HG03066 (cell line): Measurements from ENCODE around the gene NDST1.

Experiments used
- ATAC-seq: cut with Tn5 transposase; IDR thresholded peaks from one replicate; pipeline ENCODE4 v1.9.1; 2021; ENCODE audit warnings: low read depth; ENCODE audit not compliant: unreplicated experiment

Gene NDST1

DNA sequence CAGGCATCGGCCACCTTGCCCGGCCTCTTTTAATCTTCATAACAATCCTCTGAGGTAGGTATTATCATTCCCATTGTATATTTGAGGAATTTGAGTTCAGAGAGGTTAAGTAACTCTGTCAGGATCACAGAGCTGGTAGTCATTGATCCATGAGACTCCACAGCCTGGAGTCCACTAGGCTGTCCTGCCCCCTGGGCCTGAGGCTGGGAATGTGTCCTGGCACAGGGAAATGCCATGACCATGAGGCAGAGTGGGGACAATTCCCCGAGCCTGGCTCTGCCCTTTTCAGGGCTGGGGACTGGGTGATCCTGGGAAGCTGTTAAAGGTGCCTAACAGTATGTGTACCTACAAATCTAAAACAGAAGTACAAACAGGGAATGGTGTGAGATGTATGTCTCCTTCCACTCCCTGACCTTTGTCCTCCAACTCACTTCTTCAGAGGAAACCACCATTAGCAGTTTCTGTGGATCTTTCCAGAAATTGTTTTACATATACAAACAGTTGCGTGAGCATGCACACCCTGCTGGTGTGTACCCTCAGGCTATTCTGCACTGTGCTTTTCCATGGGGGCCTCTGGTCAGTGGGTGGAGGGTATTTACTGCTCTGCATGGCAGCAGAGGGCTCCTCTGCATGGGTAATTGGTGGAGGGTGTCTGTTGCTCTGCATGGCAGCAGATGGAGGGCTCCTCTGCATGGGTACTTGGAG is 53.8 kb downstream of the NDST1 start:
- ATAC-seq: no peak

DNA sequence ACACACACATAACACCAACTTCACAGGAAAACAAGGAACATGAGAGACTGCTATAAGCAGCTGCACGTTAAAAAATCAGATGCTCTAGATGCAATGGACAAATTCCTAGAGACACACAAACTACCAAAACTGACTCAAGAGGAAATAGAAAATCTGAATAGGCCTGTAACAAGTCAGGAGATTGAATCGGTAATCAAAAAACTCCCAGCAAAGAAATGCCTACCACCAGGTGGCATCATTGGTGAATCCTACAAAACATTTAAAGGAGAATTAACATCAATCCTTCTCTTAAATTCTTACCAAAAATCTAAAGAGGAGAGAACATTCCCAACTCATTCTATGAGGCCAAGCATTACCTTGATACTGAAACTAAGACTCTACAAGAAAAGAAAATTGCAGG is 54.9 kb downstream of the NDST1 start:
- no peak for ATAC-seq

DNA sequence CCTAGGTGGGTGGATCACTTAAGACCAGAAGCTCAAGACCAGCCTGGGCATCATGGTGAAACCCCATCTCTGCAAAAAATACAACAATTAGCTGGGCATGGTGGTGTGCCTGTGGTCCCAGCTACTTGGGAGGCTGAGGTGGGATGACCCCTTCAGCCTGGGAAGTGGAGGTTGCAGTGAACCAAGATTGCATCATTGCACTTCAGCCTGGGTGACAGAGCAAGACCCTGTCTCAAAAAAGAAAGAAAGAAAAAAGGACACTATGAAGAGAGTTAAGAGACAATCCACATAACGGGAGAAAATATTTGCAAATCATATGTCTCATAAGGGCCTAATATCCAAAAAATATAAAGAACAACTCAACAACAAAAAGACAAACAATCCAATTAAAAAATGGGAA is 57.9 kb downstream of the NDST1 start:
- no peak for ATAC-seq

DNA sequence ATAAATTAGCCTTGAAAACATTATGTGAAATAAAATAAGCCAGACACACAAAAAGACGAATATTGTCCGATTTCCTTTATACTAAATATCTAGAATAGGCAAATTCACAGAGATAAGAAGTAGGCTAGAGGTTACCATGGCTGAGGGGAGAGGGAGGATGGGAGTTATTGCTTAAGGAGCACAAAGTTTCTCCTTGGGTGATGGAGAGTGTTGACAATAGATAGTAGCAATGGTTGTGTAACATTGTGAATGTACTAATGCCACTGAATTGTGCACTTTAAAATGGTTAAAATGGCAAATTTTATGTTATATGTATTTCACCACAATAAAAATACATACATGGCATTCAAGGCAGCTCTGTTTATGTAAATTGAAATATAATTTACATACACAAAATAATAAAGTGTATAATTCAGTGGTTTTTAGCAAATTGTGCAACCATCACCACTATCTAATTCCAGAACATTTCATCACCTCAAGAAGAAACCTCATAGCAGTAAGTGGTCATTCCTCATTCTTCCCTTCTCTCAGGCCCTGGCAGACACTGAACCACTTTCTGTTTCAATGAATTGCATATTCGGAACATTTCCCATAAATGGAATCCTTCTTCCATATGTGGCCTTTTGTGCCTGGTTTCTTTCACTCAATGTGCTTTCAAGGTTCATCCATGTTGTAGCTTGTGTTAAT is 59.2 kb downstream of the NDST1 start:
- no peak for ATAC-seq

DNA sequence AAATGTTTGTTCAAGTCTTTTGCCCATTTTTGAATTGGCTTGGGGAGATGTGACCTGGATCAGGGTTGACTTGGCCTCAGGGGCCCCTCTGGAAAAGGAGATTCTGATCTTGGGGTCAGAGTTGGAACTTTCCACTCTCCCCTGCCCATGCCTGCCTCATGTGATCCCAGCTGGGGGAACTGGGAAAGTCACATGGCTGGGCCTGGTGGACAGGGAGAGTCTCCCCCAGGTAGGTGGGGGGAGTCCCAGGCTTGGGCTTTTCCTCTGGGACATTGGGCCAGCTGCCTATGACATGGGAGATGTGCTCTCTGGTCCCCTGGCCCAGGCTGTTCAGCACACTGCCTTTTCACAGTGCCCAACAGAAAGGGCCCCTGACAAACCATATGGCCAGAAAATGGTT is 60.7 kb downstream of the NDST1 start:
- ATAC-seq: no peak

DNA sequence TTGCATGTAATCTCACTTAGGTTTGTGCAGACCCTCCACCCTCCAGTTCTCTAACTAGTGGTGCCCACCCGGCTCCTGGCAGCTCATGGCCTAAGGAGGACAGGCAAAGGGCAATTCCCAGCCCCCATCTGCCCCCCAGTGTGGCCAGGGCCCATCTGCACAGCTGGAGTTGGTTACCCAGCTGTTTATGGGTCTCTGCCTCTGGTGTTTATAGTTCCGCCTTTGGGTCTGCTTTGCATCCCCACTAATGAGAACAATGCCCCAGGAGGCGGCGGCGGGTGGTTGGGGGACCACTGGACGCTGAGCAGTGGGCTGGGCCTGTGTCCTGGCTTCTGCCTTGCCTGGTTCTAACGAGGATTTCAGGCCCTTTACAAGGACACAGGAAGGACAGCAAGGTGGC is 62.4 kb downstream of the NDST1 start:
- no peak for ATAC-seq

DNA sequence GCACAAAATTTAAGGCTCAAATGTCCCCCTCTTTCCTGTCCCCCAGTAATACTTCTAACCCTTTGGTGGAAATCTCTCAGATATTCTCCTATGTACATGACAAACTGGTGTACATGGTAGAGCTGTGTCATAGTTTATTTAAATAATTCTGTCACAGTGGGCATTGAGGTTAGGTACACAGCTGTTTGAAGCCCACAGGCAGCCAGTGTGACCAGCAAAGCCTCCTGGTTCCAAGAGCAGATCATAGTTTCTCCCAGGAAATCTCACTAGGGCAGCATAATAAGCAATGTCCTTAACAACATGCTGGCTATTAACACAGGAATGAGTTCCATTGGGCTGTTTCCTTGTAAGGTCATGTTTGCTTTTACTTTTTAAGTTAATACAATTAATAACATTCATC is 63.9 kb downstream of the NDST1 start:
- no peak for ATAC-seq

DNA sequence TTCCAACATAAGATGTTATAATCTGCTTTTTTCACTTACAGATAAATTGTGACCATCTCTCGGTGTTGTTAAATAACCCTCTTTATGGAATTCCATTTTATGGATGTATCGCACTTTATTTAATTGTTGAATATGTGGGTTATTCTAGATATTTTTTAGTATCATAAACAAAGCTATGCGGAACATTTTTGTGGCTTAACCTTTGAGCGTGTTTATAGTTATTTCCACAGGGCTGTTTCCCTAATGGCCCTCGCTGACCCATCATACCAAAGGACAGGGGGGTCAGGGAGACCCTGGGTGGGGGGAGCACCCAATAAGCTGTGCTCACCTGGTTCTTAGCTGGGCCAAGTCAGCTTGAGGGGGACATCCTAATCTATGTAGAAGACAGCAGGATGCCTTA is 65.3 kb downstream of the NDST1 start:
- ATAC-seq: no peak

DNA sequence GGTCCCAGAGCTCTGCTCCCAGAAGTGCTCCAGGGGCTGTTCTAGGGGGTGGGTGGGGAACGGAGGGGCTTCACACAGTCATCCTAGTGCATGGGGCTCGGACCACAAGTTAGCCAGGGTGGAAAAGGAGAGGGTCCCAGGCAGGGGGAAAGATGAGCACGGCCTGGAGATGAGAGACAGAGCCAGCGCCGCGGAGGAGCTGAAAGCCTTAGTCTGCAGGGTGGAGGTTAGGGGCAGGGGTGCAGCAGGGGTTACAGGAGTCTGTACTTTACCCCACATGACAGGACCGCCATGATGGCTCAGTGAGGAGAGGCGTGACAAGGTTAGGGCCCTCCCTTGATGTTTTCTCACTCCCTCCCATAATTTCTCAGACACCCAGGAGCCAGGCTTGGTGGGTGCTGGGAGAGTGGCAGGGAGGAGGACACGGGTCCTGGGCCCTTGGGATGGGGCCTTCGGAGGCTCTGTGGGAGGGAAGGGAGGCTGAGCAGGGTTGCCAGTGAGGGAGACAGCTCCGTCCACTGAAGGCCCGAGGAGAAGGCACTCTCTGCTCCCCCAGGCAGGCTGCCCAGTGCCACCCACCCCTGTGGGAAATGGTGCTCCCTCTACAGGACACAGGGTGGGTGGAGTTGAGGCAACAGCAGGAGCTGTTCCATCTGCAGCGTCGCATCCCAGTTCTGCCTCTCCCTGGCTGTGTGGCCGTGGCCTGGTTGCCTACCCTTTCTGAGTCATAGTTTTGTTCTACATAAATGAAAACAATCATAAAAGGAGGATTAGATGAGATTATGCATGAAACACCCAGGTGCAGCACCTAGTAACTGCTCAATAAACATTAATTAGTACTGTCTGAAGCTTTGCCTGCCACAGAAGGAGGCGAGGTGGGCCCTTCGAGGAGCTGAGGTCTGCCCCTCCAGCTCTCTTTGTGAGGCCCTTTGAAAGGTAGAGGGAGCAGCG is 66.2 kb downstream of the NDST1 start:
- ATAC-seq: no peak

DNA sequence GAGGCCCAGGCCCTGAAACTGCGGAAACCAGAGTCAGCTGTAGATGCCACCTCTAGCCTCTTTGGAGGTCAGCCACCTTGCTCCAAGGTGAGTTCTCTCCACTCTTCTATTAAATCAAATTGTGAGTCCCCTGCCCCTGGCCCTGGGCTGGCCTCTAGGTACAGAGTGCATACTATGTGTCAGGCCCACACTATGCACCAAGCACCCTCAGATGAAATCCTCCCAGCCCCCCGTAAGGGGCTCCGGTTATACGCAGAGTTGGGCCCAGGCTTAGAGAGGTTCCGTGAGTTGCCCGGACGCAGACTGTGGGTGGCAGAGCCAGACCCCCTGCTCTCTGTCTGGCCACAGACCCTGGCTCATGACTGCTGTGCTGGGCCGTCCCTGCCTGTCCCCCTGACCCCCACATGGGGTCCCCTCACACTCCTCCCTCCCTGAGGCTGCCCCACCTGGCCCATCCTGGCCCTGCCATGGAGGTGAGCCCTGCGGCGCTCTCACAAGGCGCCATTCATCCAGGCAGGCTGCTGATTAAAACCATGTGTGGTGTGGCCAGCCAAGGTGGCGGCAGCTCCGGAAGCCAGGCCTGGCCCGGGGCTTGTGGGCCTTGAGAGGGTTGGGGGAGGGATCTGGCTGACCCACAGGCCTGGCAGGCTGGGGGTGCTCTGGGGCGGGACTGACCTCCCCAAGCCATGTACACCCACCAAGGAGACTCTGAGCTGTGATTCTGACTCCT is 67.1 kb downstream of the NDST1 start:
- no peak for ATAC-seq

DNA sequence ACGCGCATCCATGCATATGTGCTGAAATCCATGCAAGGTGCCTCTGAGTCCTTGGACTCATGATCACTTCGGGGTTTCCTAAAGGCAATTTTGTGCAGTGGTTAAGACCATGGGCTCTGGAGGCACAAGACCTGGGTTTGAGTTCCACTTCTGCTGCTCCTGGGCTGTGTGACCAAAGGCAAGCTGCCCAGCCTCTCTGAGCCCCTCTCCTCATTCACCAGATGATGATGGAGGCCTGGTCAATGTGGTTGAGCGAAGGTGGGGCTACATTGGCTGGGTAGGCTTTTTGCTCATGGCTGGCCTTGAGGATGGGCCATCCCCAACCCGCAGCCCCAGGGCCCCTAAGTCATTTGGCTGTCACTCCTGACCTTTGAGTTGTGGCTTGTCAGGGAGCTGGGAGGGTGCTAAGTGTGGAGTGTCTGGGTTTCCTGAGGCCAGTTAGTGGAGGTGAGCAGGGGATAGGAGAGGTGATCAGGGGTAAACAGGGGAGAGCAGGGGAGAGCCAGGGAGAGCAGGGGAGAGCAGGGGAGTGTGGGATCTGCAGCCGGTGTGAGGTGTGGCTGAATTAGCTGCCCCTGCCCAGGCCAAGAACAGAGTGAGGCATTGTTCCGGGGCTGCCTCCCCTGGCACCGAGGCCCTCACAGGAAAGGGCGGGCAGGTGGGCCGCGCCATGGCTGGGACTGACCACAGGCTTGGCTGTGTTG is 68.0 kb downstream of the NDST1 start:
- ATAC-seq: no peak

DNA sequence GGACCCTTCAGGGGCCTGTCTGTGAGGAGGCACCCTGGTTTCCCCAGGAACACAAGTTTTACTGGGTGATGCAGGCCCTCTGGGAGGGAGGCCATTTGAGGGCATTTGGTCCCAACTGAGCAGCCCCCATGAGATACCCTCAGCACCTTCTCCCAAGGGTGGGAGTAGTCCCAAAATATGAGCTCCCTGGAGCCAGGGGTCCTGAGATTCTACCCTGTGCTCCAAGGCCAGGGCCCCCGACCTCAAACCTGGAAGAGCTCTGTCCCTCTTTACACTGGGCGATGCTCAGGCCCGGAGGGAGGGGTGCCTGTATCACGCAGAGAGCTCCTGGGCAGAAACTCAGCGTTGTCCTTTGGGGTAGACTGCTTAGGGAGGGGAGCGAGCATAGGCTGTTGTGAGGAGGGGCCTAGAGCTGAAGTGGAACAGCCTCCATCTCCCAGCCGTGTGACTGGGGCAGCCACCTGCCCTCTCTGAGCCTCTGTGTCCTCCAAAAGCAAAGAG is 68.6 kb downstream of the NDST1 start:
- ATAC-seq: no peak

DNA sequence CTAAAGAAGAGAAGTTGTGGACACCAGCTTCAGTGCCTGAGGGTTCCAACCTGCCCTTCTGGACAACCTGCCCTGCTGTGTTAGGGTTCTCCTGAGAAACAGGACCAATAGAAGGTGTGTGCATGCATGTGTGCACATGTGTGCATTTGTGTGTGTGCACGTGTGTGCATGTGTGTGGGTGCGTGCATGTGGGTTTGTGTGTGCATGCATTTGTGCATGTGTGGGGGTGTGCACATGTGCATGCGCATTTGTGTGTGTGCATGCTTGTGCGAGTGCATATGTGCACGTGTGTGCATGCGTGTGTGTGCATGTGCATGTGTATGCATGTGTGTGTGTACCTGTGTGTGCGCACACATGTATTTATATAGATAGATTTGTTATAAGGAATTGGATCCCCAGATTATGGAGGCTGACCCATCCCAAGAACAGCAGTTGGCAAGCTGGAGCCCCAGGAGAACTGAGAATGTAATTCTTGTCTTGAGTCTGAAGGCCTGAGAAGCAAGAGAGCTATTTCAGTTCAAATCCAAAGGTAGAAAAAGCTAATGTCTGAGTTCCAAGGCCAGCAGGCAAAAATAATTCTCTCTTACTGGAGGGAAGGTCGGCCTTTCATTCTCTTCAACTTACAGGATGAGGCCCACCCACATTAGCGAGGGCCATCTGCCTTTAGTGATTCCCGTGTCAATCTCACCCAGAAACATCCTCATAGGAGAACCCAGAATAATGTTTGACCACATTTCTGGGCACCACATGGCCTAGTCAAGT is 69.6 kb downstream of the NDST1 start:
- no peak for ATAC-seq

DNA sequence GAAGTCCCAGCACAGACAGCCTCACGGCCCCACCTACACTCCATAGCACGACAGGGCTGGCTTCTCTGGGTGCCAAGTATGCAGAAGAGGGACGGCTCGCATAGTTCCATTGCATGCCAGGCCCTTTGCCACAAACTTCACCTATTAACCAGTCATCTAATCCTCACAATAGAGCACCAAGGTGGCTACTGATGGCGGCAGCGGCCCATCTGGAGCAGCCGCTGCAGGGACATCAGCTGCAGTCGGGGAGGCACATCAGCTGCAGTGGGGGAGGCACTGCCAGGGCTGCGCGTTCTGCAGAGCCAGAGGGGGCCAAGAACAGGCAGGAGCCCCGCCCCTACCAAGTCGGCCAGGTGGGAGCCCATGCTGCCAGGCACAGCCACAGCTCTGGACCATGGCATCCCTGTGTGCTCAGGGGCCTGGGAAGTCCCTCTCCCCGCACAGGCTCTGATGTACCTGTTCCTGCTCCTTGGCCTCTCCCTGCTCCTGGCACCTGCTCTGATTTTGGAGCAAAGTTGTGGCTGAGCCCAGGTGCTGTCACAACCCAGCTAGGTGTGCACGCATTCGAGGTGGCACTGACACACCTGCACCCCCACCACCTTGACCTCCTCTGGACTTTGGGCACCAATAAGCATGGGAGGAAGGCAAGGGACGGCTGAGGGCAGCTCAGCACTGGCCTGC is 71.0 kb downstream of the NDST1 start:
- no peak for ATAC-seq

DNA sequence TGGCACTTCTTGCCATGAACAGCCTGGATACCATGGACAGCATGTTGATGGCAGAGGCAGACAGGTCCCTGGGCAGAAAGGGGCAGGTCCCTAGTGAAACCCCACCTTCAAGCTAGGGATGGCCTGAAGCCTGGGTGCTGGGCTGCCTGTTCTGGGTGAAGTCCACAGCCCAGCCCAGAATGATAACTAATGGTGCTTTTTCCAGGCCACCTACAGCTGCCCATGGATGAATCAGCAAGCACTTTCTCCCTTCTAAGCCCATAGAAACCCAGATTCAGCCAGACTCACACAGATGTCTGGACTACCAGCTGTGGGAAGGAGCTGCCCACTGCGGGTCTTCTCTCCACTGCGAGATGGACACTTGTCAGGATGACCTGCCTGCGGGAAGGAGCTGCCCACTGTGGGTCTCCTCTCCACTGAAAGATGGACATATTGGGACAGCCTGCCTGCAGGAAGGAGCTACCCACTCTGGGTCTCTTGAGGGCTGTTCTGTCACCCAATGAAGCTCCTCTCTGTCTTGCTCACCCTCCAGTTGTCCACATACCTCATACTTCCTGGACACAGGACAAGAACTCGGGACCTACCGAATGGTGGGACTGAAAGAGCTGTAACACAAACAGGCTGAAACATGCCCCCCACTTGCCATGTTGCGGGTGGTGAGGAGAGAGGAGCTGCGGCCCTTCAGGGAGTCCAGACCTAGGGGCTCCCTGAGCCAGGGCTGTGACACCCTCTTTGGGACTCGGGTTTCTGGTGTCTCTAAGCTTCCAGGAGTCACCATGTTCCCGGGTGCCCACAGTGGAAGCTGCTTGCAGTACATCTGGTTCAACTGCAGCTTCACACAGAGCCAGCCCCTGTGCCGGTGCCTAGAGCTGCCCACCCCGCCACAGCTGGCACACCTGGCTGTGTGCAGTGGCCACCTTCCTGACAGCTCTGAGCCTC is 71.8 kb downstream of the NDST1 start:
- ATAC-seq: no peak

DNA sequence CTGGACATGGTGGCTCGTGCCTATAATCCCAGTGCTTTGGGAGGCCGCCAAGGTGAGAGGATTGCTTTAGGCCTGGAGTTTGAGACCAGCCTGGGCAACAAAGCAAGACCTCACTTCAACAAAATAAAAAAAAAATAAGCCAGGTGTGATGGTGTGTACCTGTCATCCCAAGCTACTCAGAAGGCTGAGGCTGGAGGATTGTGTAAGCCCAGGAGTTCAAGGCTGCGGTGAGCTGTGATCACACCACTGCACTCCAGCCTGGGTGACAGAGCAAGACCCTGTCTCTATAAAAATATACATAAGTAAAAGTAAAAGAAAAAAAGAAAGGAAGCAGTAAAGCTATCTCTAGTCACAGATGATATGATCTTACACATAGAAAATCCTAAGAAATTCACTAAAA is 73.0 kb downstream of the NDST1 start:
- no peak for ATAC-seq

DNA sequence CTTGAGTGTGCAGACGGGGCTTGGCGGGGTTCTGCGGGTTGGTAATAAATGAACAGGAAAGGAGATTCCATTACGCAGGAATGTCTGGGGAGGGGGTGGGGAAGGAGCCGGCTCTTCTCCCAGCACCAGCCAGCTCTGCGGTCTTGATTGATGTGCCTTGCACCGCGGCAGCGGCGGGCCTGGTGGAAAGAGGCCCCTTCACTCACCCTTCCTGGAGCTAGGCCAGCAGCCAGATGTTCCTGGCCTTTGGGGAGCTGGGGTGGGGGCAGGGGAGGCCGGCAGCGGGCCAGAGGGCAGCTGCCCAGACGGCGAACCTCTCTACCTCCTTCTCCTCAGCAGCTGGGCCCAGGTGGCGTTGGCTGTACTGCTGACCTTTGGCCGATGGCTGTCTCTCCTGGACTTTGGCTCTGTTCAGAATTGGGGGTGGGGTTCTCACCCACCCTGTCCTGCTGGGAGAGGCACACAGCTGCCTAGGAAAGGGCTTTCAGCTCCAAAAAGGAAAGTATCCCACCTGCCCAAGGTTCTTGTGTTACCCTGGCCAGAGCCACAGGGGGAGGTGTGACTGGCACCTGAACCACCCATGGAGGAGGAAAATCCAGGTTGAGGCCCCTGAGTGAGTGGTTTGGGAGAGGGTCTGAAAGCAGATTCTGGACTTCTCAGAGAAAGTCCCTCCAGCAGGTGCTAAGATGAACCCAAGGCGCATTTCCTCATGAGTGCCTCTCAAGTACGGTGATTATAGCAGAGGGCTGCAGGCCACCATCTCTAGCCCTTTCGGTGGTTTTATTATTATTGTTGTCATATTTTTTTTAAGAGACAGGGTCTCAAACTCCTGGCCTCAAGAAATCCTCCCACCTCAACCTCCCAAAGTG is 74.5 kb downstream of the NDST1 start:
- ATAC-seq: no peak
